ENCODE results near the gene OR10H1.

- TF ChIP-seq POLR2A (IDR thresholded peaks at IDR 0.05), result no peak
- TF ChIP-seq CTCF (IDR thresholded peaks at IDR 0.05), result no peak
Measured at GRCh38 chr19:15815306-15815705, at the start of gene OR10H1.
